ENCODE measurements around the gene TBX22.

Gene TBX22, protein sequence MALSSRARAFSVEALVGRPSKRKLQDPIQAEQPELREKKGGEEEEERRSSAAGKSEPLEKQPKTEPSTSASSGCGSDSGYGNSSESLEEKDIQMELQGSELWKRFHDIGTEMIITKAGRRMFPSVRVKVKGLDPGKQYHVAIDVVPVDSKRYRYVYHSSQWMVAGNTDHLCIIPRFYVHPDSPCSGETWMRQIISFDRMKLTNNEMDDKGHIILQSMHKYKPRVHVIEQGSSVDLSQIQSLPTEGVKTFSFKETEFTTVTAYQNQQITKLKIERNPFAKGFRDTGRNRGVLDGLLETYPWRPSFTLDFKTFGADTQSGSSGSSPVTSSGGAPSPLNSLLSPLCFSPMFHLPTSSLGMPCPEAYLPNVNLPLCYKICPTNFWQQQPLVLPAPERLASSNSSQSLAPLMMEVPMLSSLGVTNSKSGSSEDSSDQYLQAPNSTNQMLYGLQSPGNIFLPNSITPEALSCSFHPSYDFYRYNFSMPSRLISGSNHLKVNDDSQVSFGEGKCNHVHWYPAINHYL

DNA sequence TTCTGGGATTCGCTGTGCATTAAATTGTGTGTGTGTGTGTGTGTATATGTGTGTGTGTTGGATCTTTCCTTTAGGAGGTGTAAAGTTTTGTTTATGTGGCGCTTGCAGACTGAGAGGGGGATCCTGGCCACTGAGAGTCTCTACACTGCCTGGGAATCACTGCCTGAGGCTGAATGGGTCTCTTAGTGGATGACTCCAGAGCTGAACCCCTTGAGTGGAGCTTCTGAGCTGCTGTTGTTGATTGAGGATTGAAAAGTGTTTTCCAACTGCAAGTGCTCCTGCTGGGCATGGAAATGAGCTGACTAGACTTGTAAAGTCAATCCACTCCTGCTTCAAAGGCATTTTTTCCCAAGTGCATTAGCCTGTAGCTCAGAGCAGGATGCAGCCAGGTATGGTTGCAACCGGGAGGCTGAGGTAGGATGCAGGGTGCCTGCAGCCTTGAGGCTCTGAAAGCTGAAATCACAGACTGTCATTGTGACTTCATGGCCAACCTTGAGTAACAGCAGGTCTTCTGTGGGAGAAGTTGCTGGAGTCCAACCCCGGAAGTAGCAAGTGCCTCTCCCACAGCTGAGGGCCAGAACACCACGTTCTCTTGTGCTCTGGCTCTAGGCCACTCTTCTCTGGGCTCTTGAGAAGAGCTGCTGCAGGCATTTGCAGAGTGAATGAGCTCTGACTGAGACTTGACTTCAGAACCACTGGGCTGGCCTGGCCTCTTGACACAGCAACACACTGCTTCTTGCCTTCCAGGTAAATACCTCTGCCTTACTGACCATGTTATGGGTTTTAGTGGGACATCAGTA, at the start of gene TBX22:
Gene TBX22 (plus strand): TSS at position 613 of the 800 bp plus-strand sequence. CDS start 7,517 bp downstream, outside the sequence.
- Mint-ChIP-seq H3K4me1 (no peaks in the 10 kb centered on the region), H3K4me3 (no peak within 1 kb of the TSS), H3K36me3 (ENCODE audit: low read depth) (no peaks in the 10 kb centered on the region), H3K9me3 (peaks cover 7% of the 10 kb centered on the region), H3K27me3 (ENCODE audit: low read depth) (no peaks in the 10 kb centered on the region), H3K27ac (no peak within 1 kb of the TSS)
- TF ChIP-seq, protein P1, sequence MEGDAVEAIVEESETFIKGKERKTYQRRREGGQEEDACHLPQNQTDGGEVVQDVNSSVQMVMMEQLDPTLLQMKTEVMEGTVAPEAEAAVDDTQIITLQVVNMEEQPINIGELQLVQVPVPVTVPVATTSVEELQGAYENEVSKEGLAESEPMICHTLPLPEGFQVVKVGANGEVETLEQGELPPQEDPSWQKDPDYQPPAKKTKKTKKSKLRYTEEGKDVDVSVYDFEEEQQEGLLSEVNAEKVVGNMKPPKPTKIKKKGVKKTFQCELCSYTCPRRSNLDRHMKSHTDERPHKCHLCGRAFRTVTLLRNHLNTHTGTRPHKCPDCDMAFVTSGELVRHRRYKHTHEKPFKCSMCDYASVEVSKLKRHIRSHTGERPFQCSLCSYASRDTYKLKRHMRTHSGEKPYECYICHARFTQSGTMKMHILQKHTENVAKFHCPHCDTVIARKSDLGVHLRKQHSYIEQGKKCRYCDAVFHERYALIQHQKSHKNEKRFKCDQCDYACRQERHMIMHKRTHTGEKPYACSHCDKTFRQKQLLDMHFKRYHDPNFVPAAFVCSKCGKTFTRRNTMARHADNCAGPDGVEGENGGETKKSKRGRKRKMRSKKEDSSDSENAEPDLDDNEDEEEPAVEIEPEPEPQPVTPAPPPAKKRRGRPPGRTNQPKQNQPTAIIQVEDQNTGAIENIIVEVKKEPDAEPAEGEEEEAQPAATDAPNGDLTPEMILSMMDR (IDR thresholded peaks at IDR 0.05; ENCODE audit: unreplicated experiment in 3 of 3) = no peak

DNA sequence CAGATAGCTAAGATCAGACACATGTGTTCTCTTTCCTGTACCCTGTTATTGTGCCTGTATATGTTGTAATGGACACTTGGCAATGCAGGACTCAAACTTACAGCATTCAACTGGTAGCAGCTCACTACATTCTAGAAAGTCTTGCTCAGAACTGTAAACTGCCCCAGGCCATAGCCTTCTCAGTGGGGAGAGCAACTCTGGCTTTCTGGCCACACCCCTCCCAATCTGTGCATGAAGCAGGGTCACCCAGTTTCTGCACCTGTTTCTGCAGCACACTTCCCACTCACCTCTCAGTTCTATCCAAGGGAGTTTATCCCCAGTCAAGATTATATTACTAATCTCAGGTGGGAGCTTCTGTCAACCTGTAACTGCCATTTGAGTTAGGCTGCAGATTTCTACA, 38.9 kb upstream of the TBX22 start:
- H3K4me3 Mint-ChIP-seq = no peak overlapping the region
- TF ChIP-seq, protein P1 (IDR thresholded peaks at IDR 0.05; ENCODE audit: unreplicated experiment in 3 of 3) = no peak
- peaks cover 13% of the 10 kb centered on the region for H3K9me3 Mint-ChIP-seq
- H3K27me3 Mint-ChIP-seq (ENCODE audit: low read depth) = no peaks in the 10 kb centered on the region
- no peaks in the 10 kb centered on the region for H3K36me3 Mint-ChIP-seq (ENCODE audit: low read depth)
- H3K27ac Mint-ChIP-seq = no peak overlapping the region
- no peaks in the 10 kb centered on the region for H3K4me1 Mint-ChIP-seq

DNA sequence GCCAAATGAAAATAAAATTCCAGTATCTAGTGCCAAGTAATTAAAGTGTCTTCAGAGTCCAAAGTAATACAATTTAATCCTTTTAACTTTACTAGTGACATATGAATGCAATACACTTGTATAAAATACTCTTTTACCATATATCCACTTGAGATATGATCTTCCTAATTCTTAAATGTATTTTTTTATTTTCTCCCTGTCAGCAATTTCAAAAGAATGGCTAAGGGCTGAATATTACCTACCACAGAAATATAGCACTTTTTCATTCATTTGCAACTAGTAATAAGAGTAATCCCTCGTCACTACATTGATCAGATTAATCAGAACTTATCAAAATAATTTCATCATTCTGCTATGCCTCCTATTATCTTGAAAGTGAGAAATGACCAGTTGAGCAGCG, 10.1 kb upstream of the TBX22 start:
- TF ChIP-seq, protein P1 (IDR thresholded peaks at IDR 0.05; ENCODE audit: unreplicated experiment in 3 of 3) = no peak
- no peaks in the 10 kb centered on the region for H3K36me3 Mint-ChIP-seq (ENCODE audit: low read depth)
- H3K4me3 Mint-ChIP-seq = no peak overlapping the region
- H3K9me3 Mint-ChIP-seq = no peaks in the 10 kb centered on the region
- no peaks in the 10 kb centered on the region for H3K4me1 Mint-ChIP-seq
- H3K27ac Mint-ChIP-seq = no peak overlapping the region
- no peaks in the 10 kb centered on the region for H3K27me3 Mint-ChIP-seq (ENCODE audit: low read depth)

DNA sequence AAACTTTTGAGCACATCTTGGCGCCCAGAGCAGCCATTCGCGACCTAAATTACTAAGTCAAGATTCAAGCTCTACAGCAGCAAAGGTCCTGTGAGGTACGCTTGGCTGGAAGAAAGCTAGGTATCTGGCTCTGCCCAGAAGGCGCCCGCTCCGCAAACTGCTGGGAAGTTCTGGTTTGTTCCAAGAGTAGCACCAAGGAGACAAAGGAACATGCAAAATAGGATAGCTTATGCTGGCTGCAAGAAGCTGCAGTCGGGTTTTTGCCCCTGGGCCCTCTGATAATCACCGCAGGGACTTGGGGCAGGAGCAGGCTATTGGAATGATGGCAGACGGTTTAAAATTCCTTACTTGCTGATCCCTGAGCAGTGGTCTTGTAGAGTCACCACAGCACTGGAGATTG, 3.0 kb upstream of the TBX22 start:
- Mint-ChIP-seq H3K27me3 (ENCODE audit: low read depth) (no peaks in the 10 kb centered on the region), H3K36me3 (ENCODE audit: low read depth) (no peaks in the 10 kb centered on the region), H3K4me1 (no peaks in the 10 kb centered on the region), H3K9me3 (peaks cover 5% of the 10 kb centered on the region), H3K4me3 (no peak overlapping the region), H3K27ac (no peak overlapping the region)
- TF ChIP-seq, protein P1 (IDR thresholded peaks at IDR 0.05; ENCODE audit: unreplicated experiment in 3 of 3) = no peak

DNA sequence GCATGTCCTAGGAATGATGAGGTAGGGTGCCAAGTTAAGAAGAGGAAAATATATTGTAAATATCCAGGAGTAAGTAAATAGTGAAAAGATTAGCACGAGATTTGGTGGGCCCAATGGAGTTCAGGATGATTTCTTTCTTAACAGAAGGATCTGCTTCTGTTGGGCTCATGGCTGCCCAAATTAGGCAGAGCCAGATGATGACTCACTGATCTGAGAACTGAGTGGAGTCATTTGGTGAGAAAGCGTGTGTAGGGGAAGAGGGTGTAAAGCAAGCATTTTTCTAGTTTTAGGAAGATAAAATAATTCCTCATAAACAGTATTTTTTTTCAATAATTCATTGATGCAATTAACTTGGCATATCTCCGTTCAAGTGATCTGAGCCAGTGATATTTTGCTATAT, 1.6 kb downstream of the TBX22 start:
- Mint-ChIP-seq H3K9me3 (peaks cover 7% of the 10 kb centered on the region), H3K27me3 (ENCODE audit: low read depth) (no peaks in the 10 kb centered on the region), H3K4me1 (no peaks in the 10 kb centered on the region), H3K36me3 (ENCODE audit: low read depth) (no peaks in the 10 kb centered on the region), H3K4me3 (no peak overlapping the region), H3K27ac (no peak overlapping the region)
- TF ChIP-seq, protein P1 (IDR thresholded peaks at IDR 0.05; ENCODE audit: unreplicated experiment in 3 of 3) = no peak

All from nephron (organoid).